Left cardiac atrium (tissue), 4 donors: ENCODE data around the gene KATNAL2. TPM values are rescaled to one million over a fixed set of nuclear protein-coding genes. Genes with fewer than 3 reads are reported as not detected.
"Not testable (repeated sequence)": the region's sequence is repeated elsewhere in the genome, so short reads cannot be mapped to it uniquely, and the experiment has no call there.

Experiments used
- ATAC-seq, 2 donors: fragments of 200-7000 bp; cut with Tn5 transposase; one replicate each; pipeline ENCODE4 v1.9.1; 2020; ENCODE audit warnings: mild to moderate bottlenecking in 2 of 2, moderate library complexity in 2 of 2
- DNase-seq: peaks from one replicate; pipeline ENCODE4 v3.0.0-alpha.2; 2020
- intact Hi-C, 2 donors: fragments of 100-400 bp; cut with DNase I; formaldehyde crosslinking; loops; one replicate each; pipeline versions ENCODE4 v1.14.1 to v1.15.1; 2022 to 2023
- total RNA-seq, 2 donors: library from RNA; stranded (reverse); fragmentation: NEBNext Ultra II Directional; extraction: Animal tissue kit (Norgen Biotek cat#: 25700); gene quantifications; one replicate each; pipeline ENCODE4 v1.2.1, GENCODE V29; 2021
- donor health status: DM: no; HTN: yes; CAD: no.
- donor health status: DM: no; HTN: yes; CAD: no; lungs with severe emphysema.
- donor health status: DM: yes; HTN: yes; CAD: no.
- donor health status: Dilated cardiomyopathy.

Gene KATNAL2
- total RNA-seq, 2 donors from 2014 or later = 3.4 to 4.1 TPM

DNA sequence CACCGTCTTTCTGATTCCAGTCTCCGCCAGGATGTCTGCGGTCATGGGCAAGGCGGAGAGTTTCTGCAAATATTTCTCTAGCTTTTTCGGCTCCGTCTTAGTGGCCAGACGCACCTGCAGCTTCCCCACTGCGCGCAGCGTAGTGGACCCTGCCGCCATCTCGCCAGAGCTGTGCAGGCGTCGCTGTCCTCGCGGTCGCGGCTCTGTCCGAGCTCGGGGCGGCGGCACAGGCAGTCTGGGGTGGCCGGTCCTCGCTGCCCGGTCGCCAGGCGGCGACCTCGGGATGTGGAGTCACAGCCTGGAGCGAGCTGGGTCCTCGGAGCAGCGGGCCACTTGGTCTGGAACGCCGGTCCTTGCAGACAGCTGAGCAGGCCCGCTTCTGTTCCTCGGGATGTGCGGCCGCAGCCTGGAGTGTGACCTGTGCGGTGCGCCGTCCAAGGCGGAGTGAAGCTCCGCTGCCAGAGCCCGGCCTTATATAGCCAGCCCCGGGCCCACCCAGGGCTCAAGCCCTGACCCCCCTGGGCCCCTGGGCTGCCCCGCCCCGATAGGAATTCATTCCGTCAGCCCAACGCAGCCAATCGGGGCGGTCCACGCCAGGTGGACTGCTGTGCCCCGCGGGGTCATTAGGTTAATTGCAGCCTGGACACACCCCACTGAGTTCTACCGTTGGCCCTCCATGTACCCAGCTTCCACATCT is 106.5 kb downstream of the KATNAL2 start:
- intact Hi-C loops, DNase-seq: not testable (repeated sequence)
- ATAC-seq = peak; percentile 21 to 30

DNA sequence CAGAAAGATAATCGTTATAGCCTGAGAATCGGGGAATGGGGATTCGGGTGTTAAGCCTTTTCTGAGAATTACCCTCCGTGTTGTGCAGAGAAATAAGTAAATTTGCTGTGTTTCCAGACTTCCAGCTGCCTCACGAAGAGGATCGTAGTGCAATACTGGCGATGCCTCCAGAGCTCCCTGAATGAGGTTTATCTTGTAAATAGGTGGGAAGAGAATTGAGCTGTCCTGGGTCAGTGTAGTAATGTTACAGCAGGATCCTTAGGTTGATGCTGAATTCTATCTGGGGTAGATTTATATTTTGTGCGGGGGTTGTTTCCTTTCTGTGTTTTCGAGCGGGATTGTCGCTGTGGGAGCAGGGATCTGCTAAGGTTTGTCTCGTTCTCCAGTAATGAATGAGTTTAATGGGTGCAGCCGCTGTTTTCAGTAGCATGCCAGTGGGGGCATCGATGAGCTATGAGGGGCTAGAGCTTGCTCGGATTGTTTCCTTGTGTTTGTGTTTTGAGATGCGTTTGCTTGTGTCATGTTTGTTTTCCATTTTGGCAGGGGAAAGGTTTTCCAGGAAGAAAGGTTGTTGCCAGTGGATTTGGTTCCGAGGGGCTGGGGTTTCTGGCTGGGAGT is 108.3 kb downstream of the KATNAL2 start:
- intact Hi-C loops, ATAC-seq, DNase-seq: not testable (repeated sequence)

DNA sequence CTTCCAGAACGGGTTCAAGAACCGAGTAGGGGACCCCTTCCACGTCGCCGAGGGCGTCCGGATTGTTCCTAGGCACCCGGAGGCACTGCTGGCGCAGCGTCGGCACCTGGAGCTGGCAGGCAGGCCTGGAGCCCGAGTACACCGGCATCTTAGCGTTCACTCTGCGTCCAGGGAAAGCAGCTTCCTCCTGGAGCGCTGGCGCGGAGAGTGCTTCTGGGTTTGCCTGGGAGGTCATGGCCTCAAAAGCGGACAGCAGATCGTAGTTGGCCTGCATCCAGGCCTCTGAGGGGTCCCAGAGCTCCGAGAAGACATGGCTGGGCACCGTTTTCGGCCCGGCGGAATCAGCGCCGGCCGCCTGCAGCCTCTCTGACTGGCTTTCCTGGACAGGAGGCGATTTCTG is 111.3 kb downstream of the KATNAL2 start:
- ATAC-seq, DNase-seq, intact Hi-C loops: not testable (repeated sequence)

DNA sequence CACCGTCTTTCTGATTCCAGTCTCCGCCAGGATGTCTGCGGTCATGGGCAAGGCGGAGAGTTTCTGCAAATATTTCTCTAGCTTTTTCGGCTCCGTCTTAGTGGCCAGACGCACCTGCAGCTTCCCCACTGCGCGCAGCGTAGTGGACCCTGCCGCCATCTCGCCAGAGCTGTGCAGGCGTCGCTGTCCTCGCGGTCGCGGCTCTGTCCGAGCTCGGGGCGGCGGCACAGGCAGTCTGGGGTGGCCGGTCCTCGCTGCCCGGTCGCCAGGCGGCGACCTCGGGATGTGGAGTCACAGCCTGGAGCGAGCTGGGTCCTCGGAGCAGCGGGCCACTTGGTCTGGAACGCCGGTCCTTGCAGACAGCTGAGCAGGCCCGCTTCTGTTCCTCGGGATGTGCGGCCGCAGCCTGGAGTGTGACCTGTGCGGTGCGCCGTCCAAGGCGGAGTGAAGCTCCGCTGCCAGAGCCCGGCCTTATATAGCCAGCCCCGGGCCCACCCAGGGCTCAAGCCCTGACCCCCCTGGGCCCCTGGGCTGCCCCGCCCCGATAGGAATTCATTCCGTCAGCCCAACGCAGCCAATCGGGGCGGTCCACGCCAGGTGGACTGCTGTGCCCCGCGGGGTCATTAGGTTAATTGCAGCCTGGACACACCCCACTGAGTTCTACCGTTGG is 112.4 kb downstream of the KATNAL2 start:
- peak; percentile 19 to 54 for ATAC-seq
- DNase-seq, intact Hi-C loops: not testable (repeated sequence)

DNA sequence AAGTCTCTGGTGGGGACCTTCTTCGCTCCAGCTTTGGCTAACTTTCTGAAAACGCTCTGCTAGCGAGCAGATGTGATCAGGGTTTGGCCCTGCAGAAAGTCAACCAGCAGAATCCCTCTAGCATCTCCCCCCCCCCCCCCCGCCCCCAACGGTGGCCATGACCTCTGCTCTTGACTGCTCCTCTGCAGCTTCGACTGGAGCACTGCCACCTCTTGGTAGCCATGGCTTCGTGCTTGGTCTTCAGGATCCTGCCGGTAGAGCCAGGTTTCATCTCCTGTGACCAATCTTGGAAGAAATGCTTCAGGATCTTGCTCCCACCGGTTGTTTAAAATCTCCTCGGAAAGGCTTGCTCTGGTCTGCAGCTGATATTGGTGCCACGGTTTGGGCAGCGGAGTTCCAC is 113.5 kb downstream of the KATNAL2 start:
- intact Hi-C loops, ATAC-seq, DNase-seq: not testable (repeated sequence)

DNA sequence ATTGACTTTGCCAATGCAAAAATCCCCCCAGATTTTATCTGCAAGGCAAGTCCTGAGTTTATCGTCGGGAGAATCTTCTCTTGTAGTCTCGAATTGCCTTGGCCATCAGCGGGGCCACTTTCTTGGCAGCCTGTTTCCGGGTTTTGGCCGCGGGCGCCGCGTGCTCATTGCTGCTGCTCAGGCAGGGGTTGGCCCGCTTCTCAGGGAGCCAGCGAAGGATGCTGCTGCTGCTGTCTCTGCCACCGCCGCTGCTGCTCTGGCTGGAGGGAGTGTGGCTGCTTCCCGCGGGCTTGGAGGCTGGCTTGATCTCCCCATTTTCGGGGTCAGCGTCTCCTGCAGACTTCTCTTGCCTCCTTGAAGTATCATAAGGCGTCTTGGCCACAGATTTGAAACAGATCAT is 115.5 kb downstream of the KATNAL2 start:
- no peak for ATAC-seq
- DNase-seq = no peak
- intact Hi-C loops = no loop called here

DNA sequence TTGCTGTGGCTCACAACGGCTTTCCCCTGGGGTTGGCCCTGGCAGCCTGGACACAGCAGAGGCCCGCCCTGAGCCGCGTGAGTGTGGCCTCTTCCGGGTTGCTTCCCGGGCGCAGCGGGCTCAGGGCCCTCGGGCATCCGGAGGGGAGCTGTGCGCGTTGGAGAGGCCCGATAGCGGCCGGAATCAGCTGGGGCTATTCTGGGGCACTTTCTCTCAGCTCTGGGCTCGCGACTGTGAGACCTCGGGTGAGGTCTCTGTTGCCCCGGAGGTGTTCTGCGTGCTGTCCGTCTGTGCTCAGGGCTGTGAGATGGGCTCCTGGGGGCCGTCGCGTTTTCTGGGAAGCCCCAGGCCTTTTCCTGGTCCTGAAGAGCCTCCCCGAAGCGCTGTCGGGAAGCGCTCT is 117.2 kb downstream of the KATNAL2 start:
- DNase-seq, ATAC-seq, intact Hi-C loops: not testable (repeated sequence)

DNA sequence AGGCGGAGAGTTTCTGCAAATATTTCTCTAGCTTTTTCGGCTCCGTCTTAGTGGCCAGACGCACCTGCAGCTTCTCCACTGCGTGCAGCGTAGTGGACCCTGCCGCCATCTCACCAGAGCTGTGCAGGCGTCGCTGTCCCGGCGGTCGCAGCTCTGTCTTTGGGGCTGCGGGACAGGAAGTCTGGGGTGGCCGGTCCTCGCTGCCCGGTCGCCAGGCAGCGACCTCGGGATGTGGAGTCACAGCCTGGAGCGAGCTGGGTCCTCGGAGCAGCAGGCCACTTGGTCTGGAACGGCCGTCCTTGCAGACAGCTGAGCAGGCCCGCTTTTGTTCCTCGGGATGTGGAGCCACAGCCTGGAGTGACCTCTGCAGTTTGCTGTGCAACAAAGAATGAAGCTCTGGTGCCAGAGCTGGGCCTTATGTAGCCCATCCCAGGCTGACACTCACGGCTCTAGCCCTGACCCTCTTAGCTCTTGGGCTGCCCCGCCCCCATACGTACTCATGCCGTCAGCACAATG is 117.8 kb downstream of the KATNAL2 start, which contains the start of gene ELOA2:
Gene ELOA2, minus strand, starts transcription at position 466 of the 516 bp plus-strand sequence. Its CDS starts 357 bp downstream, at position 109.
- DNase-seq (no peak), ATAC-seq (no peak)
- intact Hi-C loops = no loop called here

DNA sequence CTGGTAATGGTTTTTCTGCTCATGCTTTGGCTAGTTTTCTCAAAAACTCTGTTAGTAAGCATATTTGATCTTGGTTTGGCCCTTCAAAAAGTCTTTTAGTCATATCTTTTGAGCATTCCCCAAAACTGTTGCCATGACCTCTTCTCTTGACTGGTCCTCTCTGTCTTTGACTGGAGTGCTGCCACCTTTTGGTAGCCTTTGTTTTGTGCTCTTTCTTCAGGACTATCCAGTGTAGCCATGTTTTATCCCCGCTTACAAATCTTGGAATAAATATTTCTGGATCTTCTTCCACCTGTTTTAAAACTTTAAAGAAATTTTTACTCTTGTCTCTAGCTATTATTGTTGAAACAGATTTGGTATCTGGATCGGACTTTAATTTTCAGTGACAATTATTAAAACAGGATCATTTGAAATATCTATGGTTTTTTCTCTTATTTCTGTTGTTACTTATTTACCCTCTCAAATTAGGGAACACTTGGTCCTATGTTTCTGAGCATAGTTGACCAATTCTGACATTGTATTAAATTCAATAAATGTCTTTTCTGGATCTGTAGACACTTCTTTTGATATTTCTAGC is 119.0 kb downstream of the KATNAL2 start:
- intact Hi-C loops = no loop called here
- DNase-seq (no peak), ATAC-seq (no peak)

DNA sequence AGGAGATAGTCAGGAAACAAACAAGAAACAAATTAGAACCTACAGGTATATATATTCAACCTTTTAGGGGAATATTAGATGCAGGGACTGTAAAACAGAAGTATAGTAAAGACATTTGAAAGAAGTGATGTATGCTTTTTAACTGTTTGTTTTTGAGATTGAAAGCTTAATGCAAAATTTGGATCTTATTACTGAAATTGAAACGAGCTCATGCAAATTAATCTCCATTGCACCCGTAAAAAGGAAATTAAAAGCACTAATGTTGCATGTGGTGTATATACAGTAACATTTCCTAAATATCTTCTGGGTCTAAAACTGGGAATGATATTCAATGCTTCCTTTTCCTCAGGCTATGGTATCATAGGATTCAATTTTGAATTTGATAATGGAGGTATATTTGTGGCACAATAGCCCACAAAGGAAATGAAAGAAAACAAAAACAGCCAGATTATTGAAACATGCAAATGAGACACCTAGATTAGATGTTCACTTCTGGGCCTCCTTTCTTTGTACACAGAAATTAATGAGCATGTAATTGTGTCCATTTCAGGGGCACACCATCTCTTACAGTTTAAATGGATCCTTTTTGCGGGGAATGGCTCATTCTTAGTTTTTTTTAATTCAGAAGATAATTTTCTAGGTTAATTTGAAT is 119.7 kb downstream of the KATNAL2 start:
- no peak for ATAC-seq
- intact Hi-C loops = no loop called here
- no peak for DNase-seq

DNA sequence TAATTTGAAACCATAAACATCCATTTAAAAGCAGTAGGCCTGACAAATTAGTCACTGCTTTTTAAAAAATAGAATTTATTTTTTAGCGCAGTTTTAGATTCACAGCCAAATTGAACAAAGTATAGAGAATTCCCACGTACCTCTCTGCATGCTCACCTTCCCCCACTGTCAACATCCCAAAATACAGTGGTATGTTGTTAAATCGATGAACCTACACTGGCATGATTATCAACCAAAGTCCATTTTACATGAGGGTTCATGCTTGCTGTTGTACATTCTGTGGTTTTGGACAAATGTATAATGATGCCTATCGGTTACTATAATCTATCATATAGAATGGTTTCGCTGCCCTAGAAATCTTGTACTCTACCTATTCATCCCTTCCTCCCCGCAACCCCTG is 123.6 kb downstream of the KATNAL2 start:
- DNase-seq (no peak), ATAC-seq (no peak)
- intact Hi-C loops = no loop called here

DNA sequence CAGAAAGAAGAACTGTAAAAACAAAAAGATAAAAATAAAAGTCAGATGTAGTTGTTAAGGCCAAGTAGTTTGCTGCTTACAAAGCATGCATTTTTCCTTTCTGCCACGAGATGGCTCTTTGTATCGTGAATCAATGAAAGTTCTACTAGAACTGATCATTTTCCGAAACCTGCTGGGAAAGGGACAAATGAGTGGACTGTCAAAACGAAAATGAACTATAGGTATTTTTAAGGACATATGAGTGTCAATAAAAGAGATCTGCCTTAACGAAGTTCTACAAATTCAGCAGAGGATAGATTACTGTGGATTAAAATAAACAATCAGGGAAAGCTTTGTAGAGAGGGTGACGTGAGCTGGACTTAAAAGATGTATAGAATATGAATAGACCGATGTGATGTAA is 133.1 kb downstream of the KATNAL2 start:
- DNase-seq (no peak), ATAC-seq (no peak)
- intact Hi-C loops = loop anchor here in 1 of 2 donors (5.0 kb wide), 1 partner anchor 702 kb away; no protein-coding TSS in a partner anchor

DNA sequence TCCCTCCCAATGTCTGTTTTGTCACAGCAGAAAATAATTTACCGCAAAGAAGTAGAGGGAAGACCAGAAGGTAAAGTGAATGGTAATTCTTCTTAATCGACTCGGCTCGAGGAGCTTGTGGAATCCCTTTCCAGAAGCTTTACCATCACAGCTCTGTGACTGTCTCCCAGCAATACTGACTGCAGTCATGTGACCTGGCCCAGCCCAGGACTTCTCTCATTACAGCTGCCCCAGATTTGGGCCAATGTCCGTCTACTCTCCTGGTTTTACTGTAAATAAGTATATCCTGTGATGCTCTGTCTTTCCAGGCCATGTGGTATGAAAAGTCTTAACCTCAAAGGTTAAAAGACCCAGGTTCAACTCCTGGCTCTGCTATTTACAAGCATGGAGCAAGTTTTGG is 137.0 kb downstream of the KATNAL2 start:
- DNase-seq (no peak), ATAC-seq (no peak)
- intact Hi-C loops = loop anchor here in 1 of 2 donors (5.0 kb wide), 1 partner anchor 698 kb away; no protein-coding TSS in a partner anchor

DNA sequence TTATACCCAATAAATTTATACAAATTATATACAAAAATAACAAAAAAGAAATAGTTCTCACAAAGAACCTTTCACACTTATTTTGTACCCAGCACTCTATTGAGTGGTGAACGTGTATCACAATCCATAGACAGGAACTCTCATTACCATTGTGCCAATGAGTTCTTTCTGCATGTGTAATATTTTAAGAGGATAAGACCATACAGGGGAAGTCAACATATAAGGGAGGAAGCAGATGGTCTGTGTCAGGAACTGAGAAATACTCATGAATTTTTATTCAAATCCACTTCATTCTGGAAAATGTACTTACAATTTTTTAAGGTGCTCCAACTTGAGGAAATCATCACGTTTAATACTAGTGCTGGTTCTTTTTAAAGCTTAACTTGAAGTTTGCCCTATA is 145.1 kb downstream of the KATNAL2 start:
- intact Hi-C loops = no loop called here
- DNase-seq (no peak), ATAC-seq (no peak)

DNA sequence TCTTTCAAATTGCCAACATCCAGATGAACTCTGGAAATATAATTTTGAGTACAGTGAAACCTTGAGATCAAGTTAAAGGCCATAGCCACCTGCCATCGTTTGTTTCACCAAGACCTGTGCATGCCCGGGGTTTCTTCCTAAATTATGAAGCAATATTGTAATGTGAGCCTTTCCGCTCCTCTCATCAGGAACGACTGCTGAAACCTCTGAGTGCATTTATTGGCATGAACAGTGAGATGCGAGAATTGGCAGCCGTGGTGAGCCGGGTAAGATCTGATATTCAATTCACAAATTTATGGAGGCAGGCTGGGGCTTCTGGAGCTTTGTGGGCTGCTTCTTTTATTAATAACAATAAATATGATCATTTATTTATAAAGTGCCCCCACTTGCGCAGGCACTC is 145.7 kb downstream of the KATNAL2 start:
- DNase-seq = no peak
- intact Hi-C loops = no loop called here
- no peak for ATAC-seq

DNA sequence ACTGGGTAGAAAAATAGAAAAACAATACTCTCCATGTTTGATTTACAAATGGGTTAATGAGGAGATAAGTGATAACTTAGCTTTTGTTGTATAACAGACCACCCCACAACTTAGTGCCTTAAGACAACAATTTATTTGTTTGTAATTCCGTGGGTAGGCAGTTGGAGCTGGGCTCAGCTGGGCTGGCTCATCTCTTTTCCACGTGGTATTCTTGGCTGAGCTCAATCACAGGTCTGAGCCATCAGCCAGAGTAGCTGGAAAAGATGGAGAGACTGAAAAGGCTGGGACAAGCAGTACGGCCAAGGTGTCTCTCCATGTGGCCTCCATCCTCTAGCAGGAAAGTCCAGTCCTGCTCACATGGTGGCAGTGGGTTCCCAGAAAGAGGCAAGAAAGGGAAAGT is 150.2 kb downstream of the KATNAL2 start:
- DNase-seq (no peak), ATAC-seq (no peak)
- intact Hi-C loops = no loop called here

DNA sequence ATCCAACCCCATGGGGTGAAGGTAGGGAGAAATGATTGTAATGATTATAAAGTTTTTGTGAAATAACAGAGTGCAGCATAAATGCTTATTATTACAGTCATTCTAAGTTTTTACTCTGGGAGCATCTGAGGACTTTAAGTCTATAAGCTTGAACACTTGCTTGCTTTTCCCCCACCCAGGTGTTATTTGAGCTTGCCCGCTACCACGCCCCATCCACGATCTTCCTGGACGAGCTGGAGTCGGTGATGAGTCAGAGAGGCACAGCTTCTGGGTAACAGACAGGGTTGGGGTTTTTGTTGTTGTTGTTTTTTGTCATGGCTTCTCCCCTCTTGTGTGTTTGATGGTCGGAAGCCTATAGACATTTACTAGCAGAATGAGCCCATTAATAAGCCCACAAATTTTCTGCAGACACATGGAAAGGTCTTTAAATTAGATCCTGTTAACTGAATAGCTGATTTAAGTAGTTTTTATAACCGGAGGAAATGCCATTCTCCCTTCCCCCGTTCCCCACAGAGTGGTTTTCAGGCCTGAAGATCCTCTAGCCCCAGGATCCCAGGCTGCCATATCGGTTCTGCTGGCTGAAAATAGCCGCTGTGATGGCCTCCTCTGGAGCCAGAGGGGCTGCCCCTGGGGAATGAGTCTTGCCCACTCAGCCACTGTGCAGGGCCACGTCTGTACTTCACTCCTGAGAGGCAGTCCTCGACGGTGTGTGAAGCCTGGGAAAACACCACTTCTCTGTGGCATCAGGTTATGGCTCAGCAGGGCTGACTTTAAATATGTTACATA is 157.9 kb downstream of the KATNAL2 start:
- DNase-seq (no peak), ATAC-seq (no peak)
- intact Hi-C loops = no loop called here

DNA sequence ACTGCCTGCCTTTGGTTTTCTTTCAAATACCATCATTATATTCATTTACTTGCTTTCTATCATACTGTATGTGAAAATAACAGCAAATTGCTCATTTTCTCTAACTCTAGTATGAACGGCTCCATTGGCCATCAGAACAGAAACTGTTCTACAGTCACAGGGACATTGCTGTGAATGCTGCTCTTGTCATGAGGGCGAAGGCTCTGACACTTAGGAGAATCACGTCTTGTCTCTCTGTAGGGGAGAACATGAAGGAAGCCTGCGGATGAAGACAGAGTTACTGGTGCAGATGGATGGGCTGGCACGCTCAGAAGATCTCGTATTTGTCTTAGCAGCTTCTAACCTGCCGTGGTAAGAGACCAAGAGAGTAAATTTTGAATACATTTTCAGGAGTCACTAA is 159.7 kb downstream of the KATNAL2 start:
- DNase-seq (no peak), ATAC-seq (no peak)
- intact Hi-C loops = no loop called here
